ENCODE results near the gene MEX3D.

The MEX3D gene

GRCh38 chr19:1575323-1576241 lies 7.5 kb upstream of the MEX3D start:
- peaks cover 47% of the 10 kb centered on the region for H3K36me3 ChIP-seq (ENCODE audit: insufficient read depth, low read length)
- H3K9ac ChIP-seq (ENCODE audit: low read length) = no peak overlapping the region
- H3K4me2 ChIP-seq (ENCODE audit: low read length) = no peak overlapping the region
- no peaks in the 10 kb centered on the region for H4K20me1 ChIP-seq (ENCODE audit: insufficient read depth, low read length)
- no peak overlapping the region for H3K27ac ChIP-seq (ENCODE audit: low read depth, low read length, poor library complexity, severe bottlenecking)
- no peaks in the 10 kb centered on the region for H3K9me3 ChIP-seq (ENCODE audit: low read length)
- H3K4me3 ChIP-seq (ENCODE audit: low read depth, low read length, poor library complexity, severe bottlenecking) = no peak overlapping the region
- H2AFZ ChIP-seq (ENCODE audit: low read length) = no peak overlapping the region
- no peaks in the 10 kb centered on the region for H3K9me2 ChIP-seq (ENCODE audit: low read depth, low read length)
- no peaks in the 10 kb centered on the region for H3K4me1 ChIP-seq (ENCODE audit: insufficient read depth, low read length, severe bottlenecking)
- H3F3A ChIP-seq (ENCODE audit: insufficient read depth, low read length) = no peaks in the 10 kb centered on the region
- no peaks in the 10 kb centered on the region for H3K27me3 ChIP-seq (ENCODE audit: insufficient read depth, low read length)
- H3K79me2 ChIP-seq (ENCODE audit: insufficient read depth, low read length) = no peaks in the 10 kb centered on the region
- no peak for TF ChIP-seq EZH2 (IDR thresholded peaks at IDR 0.05; ENCODE audit: borderline replicate concordance, low read length)

- Histone ChIP-seq H3K79me2 (ENCODE audit: insufficient read depth, low read length) (no peaks in the 10 kb centered on the region), H3K36me3 (ENCODE audit: insufficient read depth, low read length) (peaks cover 37% of the 10 kb centered on the region), H3K4me2 (ENCODE audit: low read length) (no peak overlapping the region), H3K9me3 (ENCODE audit: low read length) (no peaks in the 10 kb centered on the region), H3F3A (ENCODE audit: insufficient read depth, low read length) (no peaks in the 10 kb centered on the region), H3K4me3 (ENCODE audit: low read depth, low read length, poor library complexity, severe bottlenecking) (no peak overlapping the region), H3K9me2 (ENCODE audit: low read depth, low read length) (no peaks in the 10 kb centered on the region), H3K27ac (ENCODE audit: low read depth, low read length, poor library complexity, severe bottlenecking) (no peak overlapping the region), H2AFZ (ENCODE audit: low read length) (no peak overlapping the region), H3K9ac (ENCODE audit: low read length) (no peak overlapping the region), H3K27me3 (ENCODE audit: insufficient read depth, low read length) (no peaks in the 10 kb centered on the region), H4K20me1 (ENCODE audit: insufficient read depth, low read length) (no peaks in the 10 kb centered on the region), H3K4me1 (ENCODE audit: insufficient read depth, low read length, severe bottlenecking) (no peaks in the 10 kb centered on the region)
- no peak for TF ChIP-seq EZH2 (IDR thresholded peaks at IDR 0.05; ENCODE audit: borderline replicate concordance, low read length)
- no peak for TF ChIP-seq CTCF (IDR thresholded peaks at IDR 0.05; ENCODE audit: low read length)
Observed at GRCh38 chr19:1574354-1575136, 6.4 kb upstream of the MEX3D start.

GRCh38 chr19:1572795-1573194 lies 4.7 kb upstream of the MEX3D start:
- Histone ChIP-seq H3K9me3 (ENCODE audit: low read length) (no peaks in the 10 kb centered on the region), H3K36me3 (ENCODE audit: insufficient read depth, low read length) (peaks cover 21% of the 10 kb centered on the region), H3K27me3 (ENCODE audit: insufficient read depth, low read length) (no peaks in the 10 kb centered on the region), H3F3A (ENCODE audit: insufficient read depth, low read length) (no peaks in the 10 kb centered on the region), H4K20me1 (ENCODE audit: insufficient read depth, low read length) (no peaks in the 10 kb centered on the region), H3K4me2 (ENCODE audit: low read length) (no peak overlapping the region), H3K79me2 (ENCODE audit: insufficient read depth, low read length) (no peaks in the 10 kb centered on the region), H3K9ac (ENCODE audit: low read length) (no peak overlapping the region), H2AFZ (ENCODE audit: low read length) (no peak overlapping the region), H3K9me2 (ENCODE audit: low read depth, low read length) (no peaks in the 10 kb centered on the region), H3K4me1 (ENCODE audit: insufficient read depth, low read length, severe bottlenecking) (peaks cover 4% of the 10 kb centered on the region), H3K27ac (ENCODE audit: low read depth, low read length, poor library complexity, severe bottlenecking) (no peak overlapping the region), H3K4me3 (ENCODE audit: low read depth, low read length, poor library complexity, severe bottlenecking) (no peak overlapping the region)
- no peak for TF ChIP-seq EZH2 (IDR thresholded peaks at IDR 0.05; ENCODE audit: borderline replicate concordance, low read length)
- no peak for TF ChIP-seq CTCF (IDR thresholded peaks at IDR 0.05; ENCODE audit: low read length)

Measured in OCI-LY1 (cell line).